Fibroblast of mammary gland (primary cell): ENCODE measurements around the gene SLC7A8.
A peak's percentile ranks its signal among the peaks of the same experiment; 100 is the strongest.

Source experiments
- DNase-seq: peaks from one replicate; pipeline ENCODE4 v3.0.0-alpha.2; 2010; ENCODE audit warnings: low read depth
- H3K4me3 ChIP-seq: 2 replicates; pipeline ENCODE4 v1.5.1; 2011; ENCODE audit warnings: low read depth, mild to moderate bottlenecking, low read length, moderate library complexity; ENCODE audit not compliant: control insufficient read depth
- CTCF ChIP-seq: conservative IDR thresholded peaks from 2 replicates; pipeline ENCODE4 v1.5.1; 2011; ENCODE audit warnings: low read depth, low read length, inconsistent platforms; ENCODE audit not compliant: control insufficient read depth, insufficient read depth

SLC7A8 gene

GRCh38 chr14:23195552-23196101 lies 12.2 kb upstream of the SLC7A8 start:
- no peak for DNase-seq
- TF ChIP-seq CTCF = no peak
- H3K4me3 ChIP-seq = no peak overlapping the region

GRCh38 chr14:23193432-23193831 lies 10.0 kb upstream of the SLC7A8 start:
- no peak for DNase-seq
- TF ChIP-seq CTCF = no peak
- no peak overlapping the region for H3K4me3 ChIP-seq

GRCh38 chr14:23187925-23188324 lies 4.5 kb upstream of the SLC7A8 start:
- TF ChIP-seq CTCF = no peak
- H3K4me3 ChIP-seq = no peak overlapping the region
- no peak for DNase-seq

GRCh38 chr14:23186913-23187654 lies 3.6 kb upstream of the SLC7A8 start:
- H3K4me3 ChIP-seq = no peak overlapping the region
- TF ChIP-seq CTCF = peak; percentile 93
- peak; percentile 83 for DNase-seq

GRCh38 chr14:23185063-23185462 lies 1.6 kb upstream of the SLC7A8 start:
- TF ChIP-seq CTCF = no peak
- no peak overlapping the region for H3K4me3 ChIP-seq
- peak; percentile 46 for DNase-seq

GRCh38 chr14:23183158-23183470 lies 346 bp downstream of the SLC7A8 start:
- peak overlapping the region; percentile 47 for H3K4me3 ChIP-seq
- TF ChIP-seq CTCF = no peak
- no peak for DNase-seq
